HCT116 (cell line): ENCODE data around the gene LCN1.

Source experiments
- CTCF ChIP-seq, 3 experiments: fragments of 200-600 bp in 1 of 3; sonication (generic) in 1 of 3; IDR thresholded peaks in 2 of 3; conservative IDR thresholded peaks in 1 of 3; 2 replicates each; pipeline ENCODE4 v1.5.1; 2012 to 2017; ENCODE audit warnings: low read depth in 2 of 3, low read length in 2 of 3, antibody characterized with exemption in 1 of 3, borderline replicate concordance in 1 of 3, control low read depth in 1 of 3, mild to moderate bottlenecking in 1 of 3, mixed read lengths in 1 of 3, mixed run types in 1 of 3, moderate library complexity in 1 of 3; ENCODE audit not compliant: insufficient read depth in 1 of 3
- YY1 ChIP-seq: IDR thresholded peaks from 2 replicates; pipeline ENCODE4 v1.6.1; 2011; ENCODE audit warnings: low read length, low read depth, moderate library complexity, mild to moderate bottlenecking; ENCODE audit not compliant: insufficient replicate concordance; ENCODE audit errors: extremely low read depth

GRCh38 chr9:135478829-135479468 lies 42.3 kb upstream of the LCN1 start:
- peak in 2 of 3 experiments; percentile 40 to 42; a peak in 4 of 6 replicates for TF ChIP-seq CTCF (IDR thresholded peaks at IDR 0.05 in 2 of 3, conservative IDR thresholded peaks at IDR 0.05 in 1 of 3; ENCODE audit: borderline replicate concordance in 1 of 3, insufficient read depth in 1 of 3, low read depth in 2 of 3, low read length in 2 of 3)
- TF ChIP-seq YY1, result no peak
